HG02763 (cell line): Measurements from ENCODE around the gene HSF2BP.
"Not testable (repeated sequence)": the region's sequence is repeated elsewhere in the genome, so short reads cannot be mapped to it uniquely, and the experiment has no call there.

ENCODE experiments used
- ATAC-seq: cut with Tn5 transposase; IDR thresholded peaks from one replicate; pipeline ENCODE4 v1.9.1; 2021; ENCODE audit warnings: mild to moderate bottlenecking, moderate library complexity; ENCODE audit not compliant: unreplicated experiment

Gene HSF2BP

GRCh38 chr21:43570195-43570594 is 89.1 kb downstream of the HSF2BP start:
- ATAC-seq: not testable (repeated sequence)

- ATAC-seq: not testable (repeated sequence)
Observed at GRCh38 chr21:43562451-43562850, 96.8 kb downstream of the HSF2BP start.

- ATAC-seq: not testable (repeated sequence)
Observed at GRCh38 chr21:43540561-43540960, 118.7 kb downstream of the HSF2BP start.

GRCh38 chr21:43522495-43523131 is 136.7 kb downstream of the HSF2BP start:
- not testable (repeated sequence) for ATAC-seq

- ATAC-seq: not testable (repeated sequence)
Observed at GRCh38 chr21:43517701-43518100, 141.6 kb downstream of the HSF2BP start.

GRCh38 chr21:43516860-43517627 is 142.2 kb downstream of the HSF2BP start:
- ATAC-seq: not testable (repeated sequence)

- ATAC-seq: not testable (repeated sequence)
Observed at GRCh38 chr21:43516295-43516847, 142.9 kb downstream of the HSF2BP start.

- ATAC-seq: not testable (repeated sequence)
Observed at GRCh38 chr21:43514834-43515233, 144.5 kb downstream of the HSF2BP start.

GRCh38 chr21:43513023-43513422 is 146.3 kb downstream of the HSF2BP start:
- ATAC-seq: not testable (repeated sequence)

GRCh38 chr21:43511209-43511608 is 148.1 kb downstream of the HSF2BP start:
- ATAC-seq: not testable (repeated sequence)

- not testable (repeated sequence) for ATAC-seq
Observed at GRCh38 chr21:43510669-43511068, 148.6 kb downstream of the HSF2BP start.

- not testable (repeated sequence) for ATAC-seq
Observed at GRCh38 chr21:43503892-43504291, 155.4 kb downstream of the HSF2BP start.

- not testable (repeated sequence) for ATAC-seq
Observed at GRCh38 chr21:43503075-43503750, 156.1 kb downstream of the HSF2BP start.

GRCh38 chr21:43502407-43503071 is 156.7 kb downstream of the HSF2BP start:
- not testable (repeated sequence) for ATAC-seq

- ATAC-seq: not testable (repeated sequence)
Observed at GRCh38 chr21:43498924-43499323, 160.4 kb downstream of the HSF2BP start.

GRCh38 chr21:43498065-43498464 is 161.2 kb downstream of the HSF2BP start:
- not testable (repeated sequence) for ATAC-seq

- ATAC-seq: not testable (repeated sequence)
Observed at GRCh38 chr21:43494279-43495012, 164.8 kb downstream of the HSF2BP start.

GRCh38 chr21:43493471-43493870 is 165.8 kb downstream of the HSF2BP start:
- not testable (repeated sequence) for ATAC-seq

GRCh38 chr21:43488235-43488634 is 171.1 kb downstream of the HSF2BP start:
- ATAC-seq: not testable (repeated sequence)

GRCh38 chr21:43486051-43486450 is 173.2 kb downstream of the HSF2BP start:
- ATAC-seq: not testable (repeated sequence)
